Measurements from ENCODE around the gene SETD5. TPM values are rescaled to one million over a fixed set of nuclear protein-coding genes. Genes with fewer than 3 reads are reported as not detected.

SETD5 gene
- total and polyA plus RNA-seq, 2 of the 8 experiments (the other 6 are each of a cell fraction or from before 2014, with no cell fraction given) = 108 to 234 TPM

GRCh38 chr3:9404680-9405079, 7.3 kb downstream of the SETD5 start (continued):
- TF ChIP-seq CBX5 (IDR thresholded peaks at IDR 0.05; ENCODE audit: low read depth, low read length) = no peak

Data from H1 (cell line).